ENCODE data around the gene ZC3HAV1L.
"Not testable (repeated sequence)": the region's sequence is repeated elsewhere in the genome, so short reads cannot be mapped to it uniquely, and the experiment has no call there.

The ZC3HAV1L gene

GRCh38 chr7:138976161-138976560 is 59.7 kb downstream of the ZC3HAV1L start:
- H3K9ac ChIP-seq (ENCODE audit: low read length); H3K27me3 ChIP-seq (ENCODE audit: control insufficient read depth, insufficient read depth, low read length): not testable (repeated sequence)
- peaks cover 48% of the 10 kb centered on the region for H3K4me1 ChIP-seq (ENCODE audit: control insufficient read depth, low read depth, low read length)

More at GRCh38 chr7:138976161-138976560, 59.7 kb downstream of the ZC3HAV1L start:
- not testable (repeated sequence) for H3K27ac ChIP-seq (ENCODE audit: low read length); H3K36me3 ChIP-seq (ENCODE audit: control insufficient read depth, low read depth, low read length); H3K4me3 ChIP-seq (ENCODE audit: low read length); H3K9me3 ChIP-seq (ENCODE audit: control insufficient read depth, low read depth, low read length)

Measured in iPS-18a (cell line).